ENCODE results near the gene GGA3.
"Not testable (repeated sequence)": the region's sequence is repeated elsewhere in the genome, so short reads cannot be mapped to it uniquely, and the experiment has no call there.

Gene GGA3

DNA sequence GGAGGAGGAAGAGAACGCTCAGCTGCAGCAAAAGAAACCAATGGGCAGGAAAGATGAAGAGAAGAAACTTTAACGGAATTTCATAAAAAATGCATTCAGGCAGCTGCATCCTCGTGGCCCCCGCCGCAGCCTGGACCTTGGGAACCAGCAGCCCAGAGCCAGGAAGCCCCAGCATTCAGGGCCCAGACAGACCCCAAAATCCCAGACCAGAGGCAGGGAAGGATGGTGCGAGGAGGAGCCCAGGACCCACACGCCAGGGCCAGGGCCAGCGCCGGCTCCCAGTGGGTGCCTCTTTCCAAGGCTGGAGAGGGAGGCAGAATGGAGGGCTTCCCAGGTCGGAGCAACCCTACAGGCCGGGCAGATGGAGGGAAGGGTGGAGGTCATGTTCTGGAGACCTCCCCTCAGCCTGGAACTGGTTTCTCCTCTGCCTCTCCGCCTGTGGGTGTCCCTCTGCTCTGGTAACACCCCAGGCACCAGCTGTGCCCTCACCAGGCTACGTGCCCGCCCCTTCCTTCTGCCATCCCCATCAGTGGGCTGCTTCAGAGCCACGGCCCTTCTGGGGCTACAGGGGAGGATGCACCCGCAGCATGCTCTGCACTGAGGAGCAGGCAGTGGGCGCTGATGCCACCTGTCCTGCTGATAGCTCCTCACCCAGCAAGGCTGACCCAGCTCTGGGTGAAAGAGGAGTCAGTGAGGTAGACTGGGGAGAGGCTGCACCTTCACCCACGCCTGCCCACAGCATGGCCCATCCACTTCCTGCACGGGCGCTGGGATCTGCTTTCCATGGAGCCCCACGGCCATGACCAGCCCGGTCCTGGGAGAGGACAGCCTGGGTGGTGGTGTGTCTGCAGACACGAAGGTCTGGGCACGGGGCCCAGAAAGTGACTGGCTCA is 10.8 kb upstream of the GGA3 start:
- no peak for DNase-seq

DNA sequence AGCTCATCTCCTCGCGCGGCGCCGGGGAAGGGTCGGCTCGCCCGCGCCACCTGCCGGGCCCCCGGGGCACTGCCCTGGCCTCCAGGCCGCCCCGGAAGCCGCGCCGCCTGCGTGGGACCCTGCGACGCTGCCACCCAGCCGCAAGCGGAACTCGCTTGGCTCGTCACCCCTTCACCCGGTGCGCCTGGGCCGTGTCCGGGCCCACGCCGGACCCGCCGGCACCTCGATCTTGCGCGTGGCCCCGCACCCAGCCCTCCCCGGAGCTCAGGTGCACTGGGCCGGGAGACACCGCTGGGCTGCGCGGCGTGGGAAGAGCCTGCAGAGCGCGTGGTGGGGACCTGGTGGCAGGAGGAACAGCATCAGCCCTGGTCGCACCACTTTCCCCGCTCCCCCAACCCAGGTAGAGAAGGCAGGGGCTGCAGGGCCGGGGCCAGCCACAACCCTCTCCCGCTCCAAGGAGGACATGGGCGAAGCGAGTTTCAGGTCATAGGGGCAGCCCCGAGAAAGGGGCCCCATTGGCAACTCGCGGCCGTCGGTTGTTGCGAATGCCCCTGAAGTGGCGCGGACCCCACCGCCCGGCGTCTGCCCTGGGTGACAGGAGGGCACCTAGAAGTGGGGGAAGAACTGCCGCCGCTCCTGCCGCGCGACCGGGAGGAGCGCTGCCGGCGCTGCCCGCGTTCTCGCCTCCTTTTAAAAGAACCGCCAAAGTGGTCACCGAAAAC is 10.0 kb upstream of the GGA3 start:
- DNase-seq, result peak; percentile 11

DNA sequence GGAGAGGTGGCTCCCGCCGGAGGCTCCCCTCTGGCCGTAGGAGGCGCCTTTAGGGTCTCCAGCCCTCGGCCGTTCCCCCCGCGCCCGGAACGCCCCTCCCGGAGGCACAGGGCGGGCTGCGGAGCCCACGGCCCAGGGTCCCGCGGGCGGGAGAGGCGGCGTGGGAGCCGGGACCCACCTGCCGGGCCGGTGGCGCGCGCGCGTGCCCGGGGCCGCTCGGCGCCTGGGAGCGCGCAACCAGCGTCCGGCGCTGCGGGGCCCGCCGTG is 9.5 kb upstream of the GGA3 start, which contains the start of gene MIF4GD:
Gene MIF4GD (minus strand): TSS at position 266 of the 267 bp plus-strand sequence. CDS start 1,036 bp downstream, outside the sequence.
- DNase-seq, result no peak

DNA sequence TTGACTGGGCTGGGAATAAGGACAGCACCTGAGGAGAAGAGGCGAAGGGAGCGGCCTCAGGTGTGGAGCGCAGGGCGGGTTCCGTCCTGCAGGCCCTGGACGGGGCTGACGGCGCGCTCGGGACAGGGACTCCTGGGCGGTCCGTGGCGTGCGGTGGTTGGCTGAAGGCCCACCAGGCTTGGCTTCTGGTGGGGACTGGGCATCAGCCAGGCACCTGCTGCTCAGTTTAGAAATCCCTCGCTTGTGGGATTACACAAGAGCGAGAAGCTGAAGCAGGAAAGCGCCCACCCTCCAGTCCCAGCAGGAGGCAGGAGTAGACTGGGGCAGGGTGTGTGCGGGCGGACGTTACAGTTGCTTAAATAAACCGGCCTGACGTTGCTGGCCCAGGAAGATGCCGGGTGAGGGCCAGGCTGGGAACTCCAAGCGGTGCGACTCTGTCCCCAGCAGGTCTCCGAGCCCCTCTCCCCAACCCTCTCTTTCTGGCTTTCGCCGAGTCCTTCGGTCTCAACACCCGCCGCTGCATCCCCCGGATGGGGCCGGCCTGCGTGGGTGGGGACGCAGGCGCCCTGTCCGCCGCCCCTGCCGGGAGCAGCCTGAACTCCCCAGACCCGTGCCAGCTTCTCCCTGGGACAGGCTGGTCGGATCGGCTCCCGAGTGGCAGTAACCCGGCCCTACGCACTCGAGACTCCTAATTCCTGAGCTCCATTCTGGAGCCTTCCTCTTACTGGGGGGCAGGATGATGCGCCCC is 9.0 kb upstream of the GGA3 start:
- peak; percentile 48 for DNase-seq

DNA sequence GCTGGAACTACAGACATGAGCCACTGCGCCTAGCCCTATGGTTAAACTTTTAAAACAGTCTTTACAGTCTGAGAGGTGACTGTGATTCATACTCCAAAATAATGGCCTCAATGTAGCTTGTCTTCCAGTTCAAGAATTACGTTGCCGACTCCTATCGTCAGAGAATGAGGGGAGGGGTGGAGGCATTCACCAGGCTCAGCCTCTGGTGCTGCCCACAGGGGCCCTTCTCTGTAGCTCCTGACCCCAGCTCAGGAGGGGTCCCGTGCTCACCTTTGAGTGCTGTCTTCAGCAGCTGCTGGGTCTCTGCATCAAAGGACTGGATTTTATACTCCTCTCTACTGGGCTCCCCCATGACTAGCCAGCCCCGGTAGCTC is 8.4 kb upstream of the GGA3 start:
- DNase-seq, result no peak

DNA sequence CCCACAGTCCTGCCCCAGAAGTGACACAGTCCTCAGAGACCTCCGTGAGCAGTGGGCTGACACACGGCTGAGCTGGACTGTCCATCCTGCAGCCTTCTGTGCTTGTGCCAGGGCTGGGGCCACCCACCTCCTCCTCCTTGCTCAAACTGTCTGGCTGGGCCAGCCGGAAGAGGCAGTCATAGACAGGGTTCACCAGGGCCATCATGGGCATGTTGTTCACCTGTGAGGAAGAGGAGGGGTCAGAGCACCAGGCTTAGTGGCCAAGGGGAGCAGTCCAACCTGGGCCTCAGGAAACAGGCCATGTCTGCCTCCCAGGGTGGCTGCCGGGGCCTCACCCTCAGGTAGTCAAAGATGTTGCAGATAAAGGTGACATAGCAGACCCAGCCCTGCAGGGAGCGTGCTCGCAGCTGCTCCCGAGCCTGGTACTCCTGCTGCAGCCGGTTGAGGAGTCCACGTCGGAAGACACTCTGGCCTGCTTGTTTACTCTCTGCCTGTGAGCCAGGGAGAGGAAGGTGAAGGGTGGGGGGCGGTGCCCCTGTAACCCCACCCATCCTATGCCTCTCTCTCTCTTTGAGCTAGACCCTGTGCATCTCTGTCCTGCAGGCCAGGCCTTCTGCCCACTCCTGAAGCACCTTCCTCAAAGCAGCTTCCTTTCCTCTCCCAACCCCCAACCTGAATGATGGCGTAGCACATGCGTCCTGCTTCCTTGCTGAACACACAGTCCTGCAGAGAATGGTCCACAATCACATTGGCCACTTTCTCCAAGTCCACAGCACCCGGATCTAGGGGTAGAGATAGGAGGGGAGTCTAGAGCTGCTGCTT is 6.2 kb upstream of the GGA3 start:
- DNase-seq, result peak; percentile 82

DNA sequence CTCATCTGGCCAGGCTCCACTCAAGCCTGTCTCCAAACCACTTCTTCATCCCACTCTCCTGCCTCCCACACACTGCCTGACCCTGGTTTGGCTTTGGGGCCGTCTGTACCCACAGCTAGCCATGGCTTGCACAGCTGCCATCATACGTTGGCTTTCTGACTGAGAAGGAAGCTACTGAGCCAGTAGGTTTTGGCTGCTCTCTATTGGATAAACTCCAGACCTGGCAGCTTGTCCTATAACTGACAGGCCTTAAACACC is 5.7 kb upstream of the GGA3 start:
- no peak for DNase-seq

DNA sequence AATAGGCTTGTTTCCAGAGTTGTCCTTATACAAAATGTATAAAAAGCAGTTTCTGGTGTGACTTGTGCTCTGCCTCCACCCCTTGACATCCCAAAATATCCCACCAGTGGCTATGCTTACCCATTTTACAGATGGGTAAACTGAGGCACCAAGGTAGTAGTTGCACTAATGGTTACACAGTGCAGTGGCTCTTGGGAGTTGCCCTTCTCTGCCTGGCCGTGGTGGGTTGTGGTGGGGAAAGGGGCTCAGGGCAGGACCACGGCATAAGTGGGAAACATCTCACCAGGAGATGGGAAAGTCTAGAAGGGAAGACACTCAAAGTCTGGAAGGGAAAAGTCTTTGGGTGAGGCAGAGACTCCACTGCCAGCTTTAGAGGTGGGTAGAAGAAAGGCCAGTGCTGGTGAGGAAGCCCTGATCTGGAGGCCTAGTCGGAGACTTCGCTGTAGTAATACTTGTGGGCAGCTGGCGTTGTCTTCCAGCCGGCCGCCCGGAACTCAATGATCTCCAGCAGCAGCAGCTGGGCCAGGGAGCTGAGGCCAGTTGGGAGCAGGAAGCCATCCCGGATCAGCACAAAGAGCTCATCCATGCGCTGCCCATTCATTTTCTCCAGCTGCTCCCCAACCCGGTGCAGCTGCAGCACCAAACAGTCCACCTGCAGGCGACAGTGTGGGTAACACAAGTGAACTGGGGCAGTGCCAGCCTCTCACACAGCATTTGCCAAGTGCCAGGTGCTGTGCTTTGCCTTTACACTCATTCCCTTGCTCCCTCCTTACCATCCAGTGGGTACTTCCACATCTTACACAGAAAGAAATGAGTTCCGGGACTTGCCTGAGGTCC is 5.1 kb upstream of the GGA3 start:
- DNase-seq, result peak; percentile 91

DNA sequence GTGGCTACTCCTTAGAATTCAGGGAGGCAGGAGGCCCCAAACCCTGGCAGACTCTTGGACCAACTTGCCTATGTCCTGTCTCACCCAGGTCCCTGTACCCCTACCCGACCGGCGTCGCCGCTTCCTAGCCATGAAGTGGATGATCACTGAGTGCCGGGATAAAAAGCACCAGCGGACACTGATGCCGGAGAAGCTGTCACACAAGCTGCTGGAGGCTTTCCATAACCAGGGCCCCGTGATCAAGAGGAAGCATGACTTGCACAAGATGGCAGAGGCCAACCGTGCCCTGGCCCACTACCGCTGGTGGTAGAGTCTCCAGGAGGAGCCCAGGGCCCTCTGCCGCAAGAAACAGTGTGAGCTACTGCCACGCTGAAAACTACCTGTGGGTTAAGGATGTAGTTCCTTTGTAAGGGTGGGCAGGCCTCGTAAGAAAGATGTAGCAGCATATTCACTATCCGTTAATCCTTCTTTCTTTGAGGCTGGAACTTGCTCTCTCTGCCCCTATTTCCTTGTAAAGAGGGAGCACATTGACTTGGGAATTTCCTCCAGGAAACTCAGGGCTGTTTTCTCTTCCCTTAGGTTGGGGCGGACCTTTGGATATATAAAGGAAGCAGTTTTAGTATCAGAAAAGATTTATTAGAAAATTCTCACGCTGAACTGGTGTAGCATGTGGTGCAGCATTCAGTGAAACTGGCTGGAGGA is 4.4 kb upstream of the GGA3 start:
- no peak for DNase-seq

DNA sequence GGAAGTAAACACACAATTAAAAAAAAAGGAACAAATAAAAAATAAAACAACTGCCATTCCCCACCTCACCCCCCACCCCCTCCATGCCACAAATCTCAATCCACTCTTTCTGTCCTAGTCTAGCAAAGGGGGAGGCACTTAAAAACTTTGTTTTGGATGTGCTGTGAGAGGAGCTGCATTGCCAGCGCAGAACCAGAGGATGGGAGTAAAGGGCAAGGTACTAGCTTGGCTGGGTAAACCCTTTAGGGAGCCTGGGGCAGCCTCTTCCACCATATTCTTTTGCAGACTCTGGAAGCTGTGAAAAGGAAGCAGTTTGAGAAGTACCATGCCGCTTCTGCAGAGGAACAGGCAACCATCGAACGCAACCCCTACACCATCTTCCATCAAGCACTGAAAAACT is 1.6 kb upstream of the GGA3 start:
- DNase-seq, result no peak

DNA sequence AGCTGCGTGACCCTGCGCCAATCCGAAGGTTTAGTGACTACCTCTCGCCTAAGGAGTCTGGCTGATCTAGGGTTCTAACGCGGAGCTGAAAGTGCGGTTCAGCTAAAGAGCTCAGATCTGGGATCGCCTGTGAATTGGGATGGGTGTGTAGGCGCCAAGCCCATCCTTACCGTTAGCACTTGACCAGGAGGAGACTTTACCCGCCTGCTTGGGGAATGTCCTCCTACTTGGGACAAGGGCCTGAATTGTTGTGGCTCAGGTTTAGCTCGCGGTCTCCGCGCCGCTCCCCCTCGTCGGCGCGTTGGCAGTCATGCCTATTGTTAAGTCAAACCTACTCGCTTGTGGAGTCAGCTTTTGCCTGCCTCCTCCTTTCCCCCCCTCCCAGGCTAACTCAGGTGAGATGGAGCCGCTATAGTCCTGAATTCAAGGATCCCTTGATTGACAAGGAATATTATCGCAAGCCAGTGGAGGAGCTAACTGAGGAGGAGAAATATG is 753 bp upstream of the GGA3 start:
- DNase-seq, result no peak

DNA sequence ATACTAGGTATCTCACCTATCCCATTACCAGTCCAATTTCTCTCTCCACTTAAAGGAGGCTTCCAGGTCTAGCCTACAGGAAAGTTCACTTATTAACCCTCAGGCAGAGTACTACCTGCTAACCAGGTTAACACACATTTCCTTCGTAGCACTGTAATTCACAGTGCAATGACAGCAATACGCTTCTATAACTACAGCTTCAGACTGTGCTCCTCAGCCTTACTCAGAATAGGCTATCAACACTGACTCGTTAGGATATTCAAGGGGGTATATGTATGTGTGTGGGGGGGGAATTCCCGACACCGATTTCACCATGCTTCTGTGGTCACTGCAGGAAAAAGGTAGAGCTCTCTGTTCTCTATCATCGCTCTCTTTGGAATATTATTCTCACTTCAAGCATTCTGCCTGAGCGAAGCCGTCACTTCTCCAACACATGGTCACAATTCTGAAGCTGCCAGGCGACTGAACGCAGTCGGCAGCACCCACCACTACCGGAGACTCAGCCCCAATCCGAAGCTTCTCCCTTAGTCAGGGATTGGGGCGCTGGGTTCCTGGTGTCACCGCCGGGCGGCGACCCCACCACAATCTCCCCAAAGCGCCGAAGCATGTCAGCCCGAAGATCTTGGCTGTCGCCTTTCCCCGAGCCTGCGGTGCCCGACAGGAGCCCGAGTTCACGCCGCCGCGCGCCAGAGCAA is 618 bp downstream of the GGA3 start:
- no peak for DNase-seq

DNA sequence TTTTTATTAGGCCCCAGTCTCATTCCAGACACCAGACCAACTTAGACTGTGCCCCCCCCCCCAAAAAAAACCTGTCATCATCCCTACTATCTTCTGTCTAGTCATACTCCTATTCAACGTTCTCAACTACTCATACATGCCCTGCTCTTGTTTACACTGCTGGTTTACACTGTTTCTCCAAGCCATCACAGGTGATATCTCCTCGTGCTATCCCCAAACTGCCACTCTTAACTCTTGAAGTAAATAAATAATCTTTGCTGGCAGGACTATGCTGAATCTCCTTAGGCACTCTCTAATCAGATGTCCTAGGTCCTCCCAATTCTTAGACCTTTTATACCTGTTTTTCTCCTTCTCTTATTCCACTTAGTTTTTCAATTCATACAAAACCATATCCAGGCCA is 4.2 kb downstream of the GGA3 start:
- DNase-seq, result not testable (repeated sequence)

DNA sequence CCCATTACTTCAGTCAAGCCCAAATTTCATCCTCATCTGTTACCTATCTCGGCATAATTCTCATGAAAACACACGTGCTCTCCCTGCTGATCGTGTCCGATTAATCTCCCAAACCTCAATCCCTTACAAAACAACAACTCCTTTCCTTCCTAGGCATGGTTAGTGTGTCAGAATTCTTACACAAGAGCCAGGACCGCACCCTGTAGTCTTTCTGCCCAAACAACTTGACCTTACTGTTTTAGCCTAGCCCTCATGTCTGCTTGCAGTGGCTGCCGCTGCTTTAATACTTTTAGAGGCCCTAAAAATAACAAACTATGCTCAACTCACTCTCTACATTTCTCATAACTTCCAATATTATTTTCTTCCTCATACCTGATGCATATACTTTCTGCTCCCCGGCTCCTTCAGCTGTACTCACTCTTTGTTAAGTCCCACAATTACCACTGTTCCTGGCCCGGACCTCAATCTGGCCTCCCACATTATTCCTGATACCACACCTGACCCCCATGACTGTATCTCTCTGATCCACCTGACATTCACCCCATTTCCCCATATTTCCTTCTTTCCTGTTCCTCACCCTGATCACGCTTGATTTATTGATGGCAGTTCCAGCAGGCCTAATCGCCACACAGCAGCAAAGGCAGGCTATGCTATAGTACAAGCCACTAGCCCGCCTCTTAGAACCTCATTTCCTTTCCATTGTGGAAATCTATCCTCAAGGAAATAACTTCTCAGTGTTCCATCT is 5.3 kb downstream of the GGA3 start:
- not testable (repeated sequence) for DNase-seq

DNA sequence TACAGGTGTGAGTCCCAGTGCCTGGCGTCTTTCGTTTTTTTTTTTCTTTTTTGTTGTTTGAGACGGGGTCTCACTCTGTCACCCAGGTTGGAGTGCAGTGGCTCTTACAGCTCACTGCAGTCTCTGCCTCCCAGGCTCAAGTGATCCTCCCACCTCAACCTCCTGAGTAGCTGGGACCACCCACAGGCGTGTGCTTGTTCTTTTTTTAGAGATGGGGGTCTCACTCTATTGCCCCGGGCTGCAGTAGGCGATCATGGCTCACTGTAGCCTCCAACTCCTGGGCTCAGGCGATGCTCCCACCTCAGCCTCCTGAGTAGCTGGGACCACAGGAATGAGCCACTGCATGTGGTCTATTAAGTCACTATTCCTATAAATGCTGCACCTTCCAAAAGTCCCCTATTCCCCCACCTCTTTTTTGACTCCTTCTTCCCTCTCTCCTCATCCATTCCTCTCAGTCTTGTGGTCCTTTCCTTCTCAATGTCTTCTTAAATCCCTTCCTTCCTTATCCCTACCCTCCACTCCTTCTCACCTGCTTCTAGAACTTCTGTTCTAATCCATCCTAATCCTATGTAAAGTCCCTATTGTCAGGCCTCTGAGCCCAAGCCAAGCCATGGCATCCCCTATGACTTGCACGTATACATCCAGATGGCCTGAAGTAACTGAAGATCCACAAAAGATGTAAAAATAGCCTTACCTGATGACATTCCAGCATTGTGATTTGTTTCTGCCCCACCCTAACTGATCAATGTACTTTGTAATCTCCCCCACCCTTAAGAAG is 9.2 kb downstream of the GGA3 start:
- DNase-seq, result no peak

DNA sequence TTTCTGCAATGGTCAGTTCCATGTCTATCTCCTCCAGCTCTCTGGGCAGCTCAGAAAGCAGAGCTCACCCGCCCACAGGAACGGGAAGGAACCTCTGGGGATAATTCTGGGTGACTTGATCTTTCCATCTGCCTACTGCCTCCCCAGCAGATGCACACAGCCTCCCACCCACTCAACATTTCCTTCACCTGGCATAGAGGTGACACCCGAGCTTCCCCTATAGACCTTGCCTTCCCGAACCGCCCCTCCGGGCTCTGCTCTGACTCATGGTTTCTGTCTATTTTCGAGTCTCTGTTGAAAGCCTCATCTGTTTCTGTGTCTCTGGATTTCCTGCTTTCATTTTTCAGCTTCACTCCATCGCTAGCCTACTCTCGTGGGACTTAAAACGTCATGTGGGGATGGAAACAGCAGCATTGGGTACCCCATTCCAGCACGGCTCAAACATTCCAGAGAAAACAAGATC is 11.4 kb downstream of the GGA3 start:
- DNase-seq, result no peak

DNA sequence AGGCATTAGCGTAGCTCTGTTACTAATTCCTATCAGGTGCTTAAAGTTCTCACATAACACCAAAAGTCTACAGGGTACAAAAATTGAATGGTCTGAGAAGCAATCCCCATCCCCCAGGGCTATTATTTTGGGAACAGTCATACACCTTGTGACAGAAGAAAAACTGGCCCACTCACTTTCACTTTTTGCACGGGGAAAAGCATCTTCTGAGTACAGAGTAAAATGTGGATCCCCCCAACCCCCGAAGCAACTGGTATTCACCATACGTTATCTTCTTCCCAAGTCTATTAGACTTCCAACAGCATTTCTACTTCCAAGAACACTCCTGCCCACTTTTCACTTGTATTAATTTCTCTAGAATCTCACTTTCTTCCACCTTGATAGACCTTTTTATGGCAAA is 11.8 kb downstream of the GGA3 start:
- DNase-seq, result no peak

DNA sequence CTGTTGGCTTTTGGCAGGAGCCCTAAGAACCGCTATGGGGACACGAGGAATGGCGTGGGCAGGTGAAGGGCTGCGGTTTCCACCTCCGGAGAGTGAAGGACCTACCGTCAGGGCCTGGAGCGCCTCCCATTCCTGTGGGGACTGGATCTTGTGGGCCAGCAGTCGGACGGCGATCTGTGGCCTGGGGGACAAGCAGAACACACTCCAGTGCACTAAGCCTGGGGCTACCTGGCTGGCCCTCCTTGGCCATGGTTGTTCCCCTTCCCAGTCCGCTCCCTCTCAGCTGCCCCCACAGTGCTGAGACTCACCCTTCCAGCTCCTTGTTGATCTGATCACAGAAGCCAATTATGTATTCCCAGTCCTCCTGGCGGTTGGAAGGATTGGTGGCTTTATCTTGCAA is 15.0 kb downstream of the GGA3 start:
- DNase-seq, result no peak

DNA sequence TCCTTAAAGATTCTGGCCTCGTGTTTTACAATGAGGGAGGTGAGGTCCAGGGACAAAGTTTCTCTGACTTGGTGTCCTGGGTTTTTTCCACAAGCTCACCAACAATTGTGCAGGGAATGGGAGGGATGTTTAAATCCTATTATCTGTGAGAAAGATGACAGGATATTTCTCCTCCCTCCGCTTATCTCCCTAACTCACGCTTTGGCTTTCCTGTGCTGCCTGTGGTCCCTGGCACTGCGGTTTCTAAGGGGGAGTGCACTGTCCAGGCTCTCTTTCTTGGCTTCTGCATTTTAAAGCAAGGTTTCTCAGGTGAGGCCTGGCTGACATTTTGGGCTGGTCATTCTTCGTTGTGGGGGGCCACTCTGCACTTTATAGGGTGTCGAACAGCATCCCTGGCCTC is 16.4 kb downstream of the GGA3 start:
- no peak for DNase-seq
